Endothelial cell of umbilical vein (primary cell): ENCODE data around the gene PNLIPRP1. TPM values are rescaled to one million over a fixed set of nuclear protein-coding genes. Genes with fewer than 3 reads are reported as not detected.

Source experiments
- BruUV-seq: library from RNA; stranded (reverse); fragments of 400-500 nt; replicated peaks from 2 replicates; lab custom pipeline; 2021; lab: Mats Ljungman, UMichigan
- CTCF ChIA-PET: fragments of 300-600, 350-600 bp; sonication (Branson Sonifier 250); formaldehyde crosslinking; loops from one replicate; lab custom pipeline; 2021; ENCODE audit warnings: antibody characterized with exemption, inconsistent platforms; lab: Charles Lee
- POLR2A ChIA-PET: fragments of 300-600, 350-600 bp; sonication (Branson Sonifier 250); formaldehyde crosslinking; loops from one replicate; lab custom pipeline; 2021; ENCODE audit warnings: antibody characterized with exemption, inconsistent platforms; lab: Charles Lee
- DNase-seq: peaks from one replicate; pipeline ENCODE4 v3.0.0-alpha.2; 2011; ENCODE audit warnings: low read depth, low spot score
- FAIRE-seq: peaks from 2 replicates; lab custom pipeline; 2011; peaks lifted over from hg19 to GRCh38; lab: Jason Lieb, UNC
- H2AFZ ChIP-seq: 2 replicates; pipeline ENCODE4 v1.6.0; 2012; ENCODE audit warnings: low read depth, low read length, control low read depth, inconsistent platforms
- H3K27ac ChIP-seq: 2 replicates; pipeline ENCODE4 v1.5.1; 2011; ENCODE audit warnings: low read depth, mild to moderate bottlenecking, control low read depth, low read length, moderate library complexity; ENCODE audit not compliant: insufficient read depth
- H3K27me3 ChIP-seq, 2 experiments: 2 replicates each; pipeline versions ENCODE4 v1.6.0 to v1.6.1; 2011; ENCODE audit warnings: low read length in 2 of 2, mixed read lengths in 1 of 2; ENCODE audit not compliant: control insufficient read depth in 2 of 2, insufficient read depth in 2 of 2
- H3K36me3 ChIP-seq, 2 experiments: 2 replicates in 1 of 2; 3 replicates in 1 of 2; pipeline ENCODE4 v1.5.1; 2011; ENCODE audit warnings: low read length in 2 of 2, mild to moderate bottlenecking in 1 of 2, moderate library complexity in 1 of 2; ENCODE audit not compliant: control insufficient read depth in 2 of 2, insufficient read depth in 2 of 2; ENCODE audit errors: extremely low read depth in 1 of 2
- H3K4me1 ChIP-seq: 3 replicates; pipeline ENCODE4 v1.5.1; 2011; ENCODE audit warnings: mild to moderate bottlenecking, low read length; ENCODE audit not compliant: control insufficient read depth, insufficient read depth; ENCODE audit errors: extremely low read depth
- H3K4me2 ChIP-seq: 2 replicates; pipeline ENCODE4 v1.6.1; 2011; ENCODE audit warnings: low read length, control low read depth, mixed read lengths; ENCODE audit not compliant: insufficient read depth
- H3K4me3 ChIP-seq, 3 experiments: fragments of 200-600 bp in 1 of 3; sonication (generic), shearing (Covaris generic) in 1 of 3; replicated peaks in 1 of 3; 2 replicates each; pipeline ENCODE4 v1.5.1; 2011 to 2016; ENCODE audit warnings: control low read depth in 3 of 3, low read length in 3 of 3, mild to moderate bottlenecking in 2 of 3, inconsistent platforms in 1 of 3, low read depth in 1 of 3, moderate library complexity in 1 of 3; ENCODE audit not compliant: insufficient read depth in 1 of 3
- H3K79me2 ChIP-seq: 2 replicates; pipeline ENCODE4 v1.6.0; 2012; ENCODE audit warnings: low read length, inconsistent platforms; ENCODE audit not compliant: control insufficient read depth, insufficient read depth
- H3K9ac ChIP-seq: replicated peaks from 2 replicates; pipeline ENCODE3; 2011; ENCODE audit warnings: low read length, control low read depth; ENCODE audit not compliant: insufficient read depth; ENCODE audit errors: extremely low read depth
- H3K9me1 ChIP-seq: replicated peaks from 3 replicates; pipeline ENCODE4 v1.6.0; 2011; ENCODE audit warnings: mild to moderate bottlenecking, low read length; ENCODE audit not compliant: control insufficient read depth, insufficient read depth; ENCODE audit errors: extremely low read depth
- H3K9me3 ChIP-seq: replicated peaks from 2 replicates; pipeline ENCODE4 v1.5.1; 2012; ENCODE audit warnings: low read length, inconsistent platforms; ENCODE audit not compliant: control insufficient read depth, insufficient read depth
- H4K20me1 ChIP-seq: replicated peaks from 2 replicates; pipeline ENCODE3; 2011; ENCODE audit warnings: mild to moderate bottlenecking, low read length; ENCODE audit not compliant: control insufficient read depth, insufficient read depth; ENCODE audit errors: extremely low read depth
- CTCF ChIP-seq, 2 donors: IDR thresholded peaks; 1 replicate in 1 of 2; 2 replicates in 1 of 2; pipeline ENCODE4 v1.5.1; 2011; ENCODE audit warnings: low read length in 2 of 2, mild to moderate bottlenecking in 2 of 2, moderate library complexity in 2 of 2, control low read depth in 1 of 2, inconsistent platforms in 1 of 2, low read depth in 1 of 2; ENCODE audit not compliant: insufficient read depth in 1 of 2; ENCODE audit errors: extremely low read depth in 1 of 2
- FOS ChIP-seq: IDR thresholded peaks from 2 replicates; pipeline ENCODE4 v1.6.1; 2011; ENCODE audit warnings: mild to moderate bottlenecking, low read length, moderate library complexity, borderline replicate concordance; ENCODE audit not compliant: insufficient read depth
- MAX ChIP-seq: IDR thresholded peaks from 2 replicates; pipeline ENCODE4 v1.6.1; 2011; ENCODE audit not compliant: insufficient read depth, insufficient read length
- MYC ChIP-seq: IDR thresholded peaks from one replicate; pipeline ENCODE4 v1.6.1; 2011; ENCODE audit warnings: mild to moderate bottlenecking, low read depth, low read length
- POLR2A ChIP-seq: IDR thresholded peaks from 2 replicates; pipeline ENCODE4 v1.6.1; 2012; ENCODE audit warnings: low read depth, mild to moderate bottlenecking, control low read depth, low read length
- POLR2AphosphoS5 ChIP-seq: IDR thresholded peaks from 2 replicates; pipeline ENCODE4 v1.6.1; 2012; ENCODE audit warnings: low read depth, mild to moderate bottlenecking, control low read depth, low read length, moderate library complexity; ENCODE audit not compliant: insufficient read depth
- dilution Hi-C: fragments of 300-500 bp; cut with MboI; formaldehyde crosslinking; loops from one replicate; pipeline ENCODE4 v1.15.0; 2019; ENCODE audit warnings: low sequenced_read_pairs; ENCODE audit not compliant: extremely low pct_ligation_motif_present
- intact Hi-C: fragments of 100-400 bp; cut with micrococcal nuclease; formaldehyde crosslinking; loops from one replicate; pipeline ENCODE4 v1.10.0; 2022
- polyA plus RNA-seq, 4 experiments: library from polyadenylated mRNA; depleted of rRNA in 3 of 4; stranded (reverse) in 3 of 4; unstranded in 1 of 4; fragments of >200 nt; gene quantifications; 2 replicates each; pipeline versions ENCODE4 v1.2.1 to v1.2.3, GENCODE V29; 2011 to 2012; ENCODE audit warnings: missing spikeins in 1 of 4
- total RNA-seq: library from RNA; stranded (reverse); gene quantifications from 2 replicates; pipeline ENCODE4 v1.2.3, GENCODE V29; 2021

PNLIPRP1 gene
- total and polyA plus RNA-seq, 2 donors (not counting 3 experiments of a cell fraction or from before 2014, with no cell fraction given): not detected

GRCh38 chr10:116607336-116607735, 16.6 kb downstream of the PNLIPRP1 start:
- dilution Hi-C loops (no loop called here), intact Hi-C loops (no loop called here)
- Histone ChIP-seq H3K27ac (no peak overlapping the region), H4K20me1 (no peaks in the 10 kb centered on the region), H3K36me3 (no peaks in the 10 kb centered on the region), H2AFZ (no peak overlapping the region), H3K79me2 (no peaks in the 10 kb centered on the region), H3K4me3 (no peak overlapping the region), H3K4me1 (no peaks in the 10 kb centered on the region), H3K9me3 (no peaks in the 10 kb centered on the region), H3K4me2 (no peak overlapping the region), H3K9ac (no peak overlapping the region), H3K27me3 (no peaks in the 10 kb centered on the region), H3K9me1 (no peaks in the 10 kb centered on the region)
- no peak for DNase-seq
- TF ChIP-seq MYC: no peak
- no peak for TF ChIP-seq CTCF (IDR thresholded peaks at IDR 0.05; ENCODE audit: extremely low read depth in 1 of 2, insufficient read depth in 1 of 2, low read depth in 1 of 2, low read length in 2 of 2)
- no peak for TF ChIP-seq MAX
- TF ChIP-seq POLR2A: no peak
- TF ChIP-seq FOS: no peak
- TF ChIP-seq POLR2AphosphoS5: no peak
- ChIA-PET POLR2A (no interaction called here), CTCF (no interaction called here)
- no TSS peak for BruUV-seq
- FAIRE-seq: no peak
